Stimulated activated CD8-positive, alpha-beta memory T cell treated with anti-CD3 and anti-CD28 coated beads, Interleukin-12 subunit alpha, Interleukin-12 subunit beta, amount 100 ng/mL, for 24 hours (primary cell): ENCODE results near the gene CASP4.
"Not testable (repeated sequence)": the region's sequence is repeated elsewhere in the genome, so short reads cannot be mapped to it uniquely, and the experiment has no call there.

Experiments
- DNase-seq: peaks from one replicate; pipeline ENCODE4 v3.0.0-alpha.2; 2020; ENCODE audit errors: extremely low read depth

The CASP4 gene

DNA sequence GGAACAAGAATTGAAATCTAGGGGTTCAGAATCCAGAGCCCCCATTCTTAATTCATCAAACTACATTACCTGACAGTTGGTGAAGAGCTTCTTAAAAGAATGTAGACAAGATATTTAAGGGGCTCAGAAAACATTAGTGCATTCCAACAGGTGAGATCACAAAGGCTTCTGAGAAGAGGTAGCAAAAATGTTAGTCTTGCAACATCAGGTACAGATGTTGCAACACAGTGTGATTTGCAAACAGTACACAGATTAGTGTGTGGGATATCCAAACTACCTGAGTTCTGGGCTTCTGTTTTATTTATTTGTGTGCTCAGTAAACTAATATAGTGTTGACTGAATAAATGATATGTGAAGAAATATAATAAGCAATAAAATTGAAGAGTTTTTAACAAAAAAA is 11.8 kb downstream of the CASP4 start:
- DNase-seq: no peak

- DNase-seq: no peak
Measured at GRCh38 chr11:104946907-104947306, 21.5 kb downstream of the CASP4 start.

GRCh38 chr11:104944076-104944475 is 24.3 kb downstream of the CASP4 start:
- no peak for DNase-seq

DNA sequence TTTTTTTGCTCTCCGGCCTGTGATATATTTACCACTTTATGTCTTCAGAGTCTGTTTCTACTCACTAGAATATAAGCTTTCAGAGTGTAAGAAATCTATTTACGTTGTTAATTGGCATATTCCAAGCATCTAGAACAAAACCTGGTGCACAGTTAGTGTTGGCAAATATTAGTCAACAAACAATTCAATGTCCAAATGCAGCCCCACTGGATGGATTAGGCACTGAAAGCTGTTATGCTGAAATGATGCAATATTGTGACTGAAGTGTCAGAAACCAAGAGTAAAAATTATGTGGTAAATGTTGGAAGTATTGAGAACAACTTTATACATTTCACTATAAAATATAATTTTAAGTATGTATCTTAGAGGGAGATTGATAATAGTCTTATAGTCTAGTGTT is 24.8 kb downstream of the CASP4 start:
- no peak for DNase-seq

- DNase-seq: no peak
Measured at GRCh38 chr11:104934594-104934993, 33.8 kb downstream of the CASP4 start.

DNA sequence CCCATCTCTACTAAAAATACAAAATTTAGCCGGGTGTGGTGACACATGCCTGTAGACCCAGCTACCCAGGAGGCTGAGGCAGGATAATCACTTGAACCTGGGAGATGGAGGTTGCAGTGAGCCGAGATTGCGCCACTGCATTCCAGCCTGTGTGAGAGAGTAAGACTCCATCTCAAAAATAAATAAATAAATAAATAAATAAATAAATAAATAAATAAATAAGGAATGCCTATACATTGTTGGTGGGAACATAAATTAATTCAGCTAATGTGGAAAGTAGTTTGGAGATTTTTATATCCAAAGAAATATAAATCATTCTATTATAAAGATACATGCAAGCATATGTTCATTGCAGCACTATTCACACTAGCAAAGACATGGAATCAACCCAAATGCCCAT is 34.3 kb downstream of the CASP4 start:
- not testable (repeated sequence) for DNase-seq

DNA sequence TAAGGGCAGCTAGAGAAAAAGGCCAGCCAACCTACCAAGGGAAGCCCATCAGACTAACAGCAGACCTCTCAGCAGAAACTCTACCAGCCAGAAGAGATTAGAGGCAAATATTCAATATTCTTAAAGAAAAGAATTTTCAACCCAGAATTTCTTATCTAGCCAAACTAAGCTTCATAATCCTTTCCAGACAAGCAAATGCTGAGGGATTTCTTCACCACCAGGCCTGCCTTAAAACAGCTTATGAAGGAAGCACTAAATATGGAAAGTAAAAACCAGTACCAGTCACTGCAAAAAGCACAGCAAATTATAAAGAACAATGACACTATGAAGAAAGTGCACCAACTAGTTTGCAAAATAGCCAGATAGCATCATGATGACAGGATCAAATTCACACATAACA is 39.6 kb downstream of the CASP4 start:
- DNase-seq: no peak

DNA sequence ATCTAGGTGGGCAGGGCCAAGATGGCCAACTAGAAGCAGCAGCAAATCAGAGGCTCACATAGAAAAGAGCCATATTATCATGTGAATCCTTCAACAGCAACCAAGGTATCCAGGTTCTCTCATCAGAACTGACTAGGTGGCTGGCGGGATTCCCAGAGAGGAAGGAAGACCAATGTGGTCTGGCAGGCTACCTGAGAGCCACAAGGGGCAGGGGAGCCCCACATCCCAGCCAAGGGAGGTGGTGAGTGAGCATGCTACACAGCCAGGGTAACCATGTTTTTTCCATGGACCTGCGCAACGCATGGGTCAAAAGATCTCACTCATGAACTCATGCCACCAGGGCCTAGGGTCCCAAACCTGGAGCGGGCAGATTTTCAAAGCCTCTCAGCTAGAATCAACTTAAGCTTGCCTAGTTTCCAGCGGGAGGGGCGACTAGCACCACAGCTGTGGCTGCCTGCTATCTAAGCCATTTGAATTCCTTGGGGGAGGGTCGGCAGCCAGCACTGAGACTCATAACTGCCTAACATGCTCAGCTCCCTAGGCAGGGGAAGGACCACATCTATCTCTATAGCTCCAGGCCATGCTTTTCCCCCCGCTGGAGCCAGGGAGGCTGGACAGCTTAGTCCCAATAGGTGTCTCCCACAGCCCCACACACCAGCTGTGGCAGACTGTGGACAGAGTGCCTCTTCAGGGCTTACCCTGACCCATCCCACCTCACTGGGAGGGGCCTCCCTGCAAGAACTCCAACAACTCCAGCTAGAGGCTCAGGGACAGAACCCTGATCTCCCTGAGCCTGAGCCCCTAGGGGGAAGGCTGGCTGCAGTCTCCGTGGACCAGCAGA is 41.4 kb downstream of the CASP4 start:
- no peak for DNase-seq

GRCh38 chr11:104925850-104926249 is 42.5 kb downstream of the CASP4 start:
- DNase-seq: no peak

DNA sequence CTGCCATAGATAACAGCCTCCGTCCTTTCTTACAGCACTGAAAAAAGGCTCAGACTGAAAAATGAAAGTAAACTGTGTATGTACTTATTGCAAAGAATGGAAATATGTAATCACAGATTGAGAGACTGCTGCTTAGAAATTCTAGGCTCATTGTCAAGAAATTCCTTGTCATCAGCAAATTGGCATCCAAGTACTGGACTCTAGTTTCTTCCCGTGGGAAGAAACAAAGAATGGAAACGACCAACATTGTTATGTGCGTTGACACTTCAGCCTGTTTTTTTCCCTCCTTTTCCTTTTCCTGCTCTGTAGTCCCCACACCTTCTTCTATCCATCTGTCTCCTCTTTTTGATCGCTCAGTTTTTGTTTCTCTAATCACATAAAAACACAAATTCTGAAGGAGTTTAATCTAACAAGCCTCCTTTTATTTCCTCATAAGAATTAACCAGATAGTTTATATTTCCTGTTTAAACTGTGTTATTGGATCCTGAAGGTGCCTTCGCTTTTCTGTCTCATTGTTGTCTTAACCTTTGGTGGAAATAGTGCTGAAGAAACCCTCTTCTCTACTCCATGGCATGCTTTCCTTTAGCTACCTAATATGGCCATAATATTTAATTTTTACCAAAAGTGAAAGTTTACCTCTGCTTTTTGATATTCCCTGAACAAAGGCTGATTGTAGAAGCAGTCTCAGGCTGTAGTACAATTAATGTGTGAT is 50.1 kb downstream of the CASP4 start:
- no peak for DNase-seq

DNA sequence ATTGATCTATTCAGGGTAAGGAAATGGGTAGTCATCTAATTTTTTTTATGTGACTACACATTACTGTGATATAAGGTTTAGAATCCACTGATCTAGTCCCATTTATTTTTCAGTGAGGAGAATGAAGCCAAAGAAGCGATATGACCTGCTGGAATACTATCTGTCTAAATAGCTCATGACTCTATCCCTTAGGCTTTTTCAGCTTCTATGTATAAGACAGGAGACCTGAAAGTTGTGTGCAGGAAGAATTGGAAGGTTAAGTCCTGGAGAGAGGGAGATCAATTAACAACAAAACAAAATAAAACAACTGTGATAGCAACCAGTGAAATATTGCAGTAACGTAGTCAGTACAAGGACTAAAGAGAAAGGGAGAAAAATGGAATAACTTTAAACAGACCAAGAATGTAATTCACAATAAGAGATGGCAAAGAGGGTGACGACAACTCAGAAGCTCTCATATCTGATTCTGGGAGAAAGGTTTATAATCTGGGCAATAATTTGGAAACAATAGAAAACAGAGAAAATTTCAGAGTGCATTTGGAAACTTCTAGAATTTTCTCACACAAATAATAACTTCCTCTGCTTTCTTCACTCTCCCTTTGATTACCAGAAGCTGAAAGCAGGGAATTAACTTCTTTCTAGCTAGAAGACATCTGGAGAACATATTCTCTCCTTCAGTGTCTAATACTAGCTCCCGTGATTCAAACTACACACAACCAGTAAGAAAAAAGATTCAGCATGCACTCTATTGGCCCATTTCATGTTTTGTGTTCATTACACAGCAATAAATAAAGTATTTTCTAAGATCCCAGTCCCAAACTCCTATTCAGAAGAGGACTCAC is 50.9 kb downstream of the CASP4 start:
- DNase-seq: no peak

DNA sequence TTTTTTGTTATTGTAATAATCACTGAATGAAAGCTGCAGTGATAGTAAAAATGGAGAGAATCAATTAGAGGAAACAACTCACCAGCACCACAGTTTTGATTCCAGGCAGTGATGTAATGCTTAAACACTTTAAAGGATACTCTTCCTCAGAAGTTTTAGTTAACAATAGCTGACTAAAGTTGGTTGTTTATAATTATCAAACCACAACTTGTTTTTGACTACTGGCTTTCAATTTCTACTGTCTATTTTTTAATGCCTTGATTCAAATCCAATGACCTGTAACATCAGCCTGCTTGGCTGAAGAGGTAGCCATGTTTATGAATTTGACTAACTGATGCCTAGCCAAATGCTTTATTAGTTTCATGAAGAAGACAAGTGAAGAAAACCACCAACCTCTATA is 51.9 kb downstream of the CASP4 start:
- DNase-seq: no peak

DNA sequence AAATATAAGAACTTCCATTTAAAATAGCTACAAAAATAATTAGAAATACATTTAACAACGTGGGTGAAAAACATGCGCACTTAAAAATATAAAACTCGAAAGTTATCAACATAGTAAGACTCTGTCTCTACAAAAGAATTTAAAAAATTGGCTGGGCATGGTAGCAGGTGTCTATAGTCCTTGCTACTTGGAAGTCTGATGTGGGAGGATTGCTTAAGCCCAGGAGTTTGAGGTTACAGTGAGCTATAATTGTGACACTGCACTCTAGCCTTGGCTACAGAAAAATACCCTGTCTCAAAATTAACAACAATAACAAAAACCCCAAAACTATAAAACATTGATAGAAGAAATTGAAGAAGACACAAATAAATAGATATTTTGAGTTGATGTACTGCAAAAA is 56.3 kb downstream of the CASP4 start:
- DNase-seq: no peak

- DNase-seq: no peak
Measured at GRCh38 chr11:104908186-104908531, 60.2 kb downstream of the CASP4 start.

DNA sequence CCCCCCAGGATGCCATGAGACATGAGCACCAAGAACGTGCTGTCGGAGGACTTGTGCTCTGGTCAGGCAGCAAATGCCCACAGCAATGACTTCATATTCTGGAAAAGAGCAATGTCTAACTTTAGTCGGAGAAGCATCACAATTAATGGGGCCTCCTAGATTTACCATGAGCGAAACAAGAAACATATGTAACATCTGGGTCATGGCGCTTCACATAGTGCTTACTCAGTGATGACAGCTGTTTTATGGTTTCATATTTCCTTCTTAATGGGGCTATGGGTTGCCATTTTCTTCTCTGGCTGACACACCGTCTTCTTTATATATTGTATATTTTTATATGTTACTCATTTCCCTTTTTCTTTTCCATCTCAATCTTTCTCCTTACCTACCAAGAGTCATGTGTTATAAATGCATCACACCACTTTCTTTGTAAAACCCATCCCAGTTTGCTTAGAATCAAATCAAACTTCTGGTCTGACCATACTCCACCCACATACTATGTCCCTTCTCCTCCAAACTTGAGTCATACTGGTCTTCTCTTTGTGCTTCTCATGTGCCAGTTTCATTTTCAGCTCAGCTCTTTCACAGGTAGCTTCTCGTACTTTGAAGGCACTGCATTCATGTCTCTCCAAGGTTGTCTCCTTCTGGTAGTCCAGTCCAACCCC is 60.7 kb downstream of the CASP4 start:
- no peak for DNase-seq

DNA sequence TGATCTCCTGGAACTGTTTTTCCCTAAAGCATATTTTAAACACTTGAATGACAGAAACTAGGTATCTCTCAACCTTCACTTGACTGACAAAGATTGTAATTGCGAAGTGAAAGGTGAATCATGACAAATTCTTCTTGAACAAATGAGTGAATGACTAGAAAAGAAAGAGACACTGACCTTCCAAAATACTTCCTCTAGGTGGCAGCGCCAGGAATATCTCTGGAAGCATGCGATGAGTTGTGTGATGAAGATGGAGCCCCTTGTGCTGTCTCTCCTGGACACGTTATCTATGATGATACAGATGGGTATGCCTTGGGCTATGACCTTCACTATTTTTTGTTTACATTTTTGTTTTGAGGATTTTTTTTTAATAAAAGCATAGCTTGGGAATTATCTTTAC is 63.1 kb downstream of the CASP4 start:
- no peak for DNase-seq

- no peak for DNase-seq
Measured at GRCh38 chr11:104899226-104899625, 69.1 kb downstream of the CASP4 start.

- DNase-seq: no peak
Measured at GRCh38 chr11:104898685-104899013, 69.7 kb downstream of the CASP4 start.

- DNase-seq: no peak
Measured at GRCh38 chr11:104897891-104898684, 70.3 kb downstream of the CASP4 start, which contains the start of gene CASP12. Gene CASP12 (minus strand): TSS chr11:104898460.

- DNase-seq: no peak
Measured at GRCh38 chr11:104895634-104896033, 72.7 kb downstream of the CASP4 start.

DNA sequence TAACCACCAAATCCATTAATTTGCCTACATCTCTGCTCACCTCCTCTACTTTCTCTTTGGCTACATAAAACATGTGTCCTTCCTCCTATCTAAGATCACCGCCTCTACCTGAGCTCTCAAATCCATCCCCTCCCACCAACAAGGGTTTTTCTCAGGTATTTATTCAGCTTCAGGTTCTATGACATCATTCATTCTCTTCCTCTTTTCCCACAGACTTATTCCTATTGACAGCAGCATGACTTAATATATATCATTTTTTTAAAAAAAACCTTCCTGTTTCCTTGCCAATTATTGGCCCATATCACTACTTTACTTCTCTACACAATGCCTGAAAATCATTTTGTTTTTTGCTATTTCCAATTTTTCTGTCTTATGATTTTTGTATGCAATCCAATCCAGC is 74.5 kb downstream of the CASP4 start:
- DNase-seq: no peak
